ENCODE measurements around the gene OR10Z1.

OR10Z1 gene, protein sequence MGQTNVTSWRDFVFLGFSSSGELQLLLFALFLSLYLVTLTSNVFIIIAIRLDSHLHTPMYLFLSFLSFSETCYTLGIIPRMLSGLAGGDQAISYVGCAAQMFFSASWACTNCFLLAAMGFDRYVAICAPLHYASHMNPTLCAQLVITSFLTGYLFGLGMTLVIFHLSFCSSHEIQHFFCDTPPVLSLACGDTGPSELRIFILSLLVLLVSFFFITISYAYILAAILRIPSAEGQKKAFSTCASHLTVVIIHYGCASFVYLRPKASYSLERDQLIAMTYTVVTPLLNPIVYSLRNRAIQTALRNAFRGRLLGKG

GRCh38 chr1:158604968-158605367, at the start of gene OR10Z1:
Gene OR10Z1 (plus strand): TSS chr1:158605268. CDS start chr1:158606439, 1,171 bp downstream.
- no peak for DNase-seq (ENCODE audit: low read depth, low spot score)

- no peak for DNase-seq (ENCODE audit: low read depth, low spot score)
Measured at GRCh38 chr1:158559696-158560095, 45.4 kb upstream of the OR10Z1 start.

GRCh38 chr1:158563853-158564252, 41.2 kb upstream of the OR10Z1 start:
- no peak for DNase-seq (ENCODE audit: low read depth, low spot score)

DNA sequence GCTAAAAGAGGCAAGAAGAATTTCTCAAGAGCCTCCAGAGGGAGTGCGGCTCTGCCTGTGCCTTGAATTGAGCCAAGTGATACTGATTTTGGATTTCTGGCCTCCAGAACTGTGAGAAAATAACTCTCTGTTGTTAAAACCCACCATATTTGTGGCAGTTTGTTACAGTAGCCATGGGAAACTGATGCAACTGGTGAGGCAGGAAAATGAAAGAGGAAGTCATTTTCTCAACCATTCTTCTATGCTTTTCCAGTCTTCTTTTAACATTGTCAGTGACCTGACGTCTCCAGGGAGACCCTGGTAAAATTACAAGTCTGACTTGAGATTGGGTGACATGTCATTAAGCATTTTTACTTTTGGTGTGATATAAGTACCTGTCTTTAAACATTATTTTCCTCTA, 40.5 kb upstream of the OR10Z1 start:
- no peak for DNase-seq (ENCODE audit: low read depth, low spot score)

GRCh38 chr1:158570480-158570879, 34.6 kb upstream of the OR10Z1 start, which contains the start of gene OR6P1:
Gene OR6P1 (minus strand): TSS chr1:158570580. CDS start chr1:158563604, 6,976 bp downstream.
- DNase-seq (ENCODE audit: low read depth, low spot score) = no peak

DNA sequence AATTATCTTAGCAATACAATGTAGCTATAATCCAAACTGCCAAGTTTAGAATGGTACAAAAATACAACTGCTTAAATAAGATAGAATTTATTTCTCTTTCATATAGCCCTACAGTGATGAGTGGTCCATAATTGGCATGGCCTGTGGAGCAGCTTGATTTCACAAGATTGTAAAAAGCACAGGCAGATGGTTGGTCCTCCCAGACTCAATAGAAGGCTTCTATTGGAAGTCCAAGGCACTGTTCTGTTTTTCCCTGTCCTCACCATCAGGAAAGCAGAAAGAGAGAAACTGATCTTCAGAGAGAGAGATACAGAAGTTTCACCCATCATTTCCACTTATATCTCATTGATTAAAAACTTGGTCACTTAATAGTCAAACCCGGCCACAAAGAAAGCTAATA, 32.8 kb upstream of the OR10Z1 start:
- no peak for DNase-seq (ENCODE audit: low read depth, low spot score)

- no peak for DNase-seq (ENCODE audit: low read depth, low spot score)
Measured at GRCh38 chr1:158577561-158577960, 27.5 kb upstream of the OR10Z1 start.

DNA sequence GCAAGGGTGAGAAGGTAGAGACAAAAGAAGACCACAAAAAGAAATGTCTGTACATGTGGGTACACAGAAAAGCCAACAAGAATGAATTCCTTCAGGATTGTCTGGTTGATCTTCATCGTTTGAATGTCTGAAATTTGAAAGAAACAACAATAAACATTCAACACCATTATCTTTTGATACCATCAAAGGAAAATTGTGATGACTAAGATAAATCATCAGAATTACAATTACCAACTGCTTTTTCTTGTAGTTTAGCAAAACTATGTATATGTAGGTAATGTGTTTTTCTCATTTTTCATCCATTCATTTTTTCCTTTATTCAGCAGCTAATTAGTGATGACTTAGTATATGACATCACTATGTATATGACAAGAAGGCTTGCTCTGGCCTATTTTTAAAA, 25.3 kb upstream of the OR10Z1 start, which contains the start of gene OR10X1:
TSS of gene OR10X1 (minus strand) at position 167 of the 400 bp plus-strand sequence. CDS start at position 167, 0 bp downstream.
- DNase-seq (ENCODE audit: low read depth, low spot score) = no peak

DNA sequence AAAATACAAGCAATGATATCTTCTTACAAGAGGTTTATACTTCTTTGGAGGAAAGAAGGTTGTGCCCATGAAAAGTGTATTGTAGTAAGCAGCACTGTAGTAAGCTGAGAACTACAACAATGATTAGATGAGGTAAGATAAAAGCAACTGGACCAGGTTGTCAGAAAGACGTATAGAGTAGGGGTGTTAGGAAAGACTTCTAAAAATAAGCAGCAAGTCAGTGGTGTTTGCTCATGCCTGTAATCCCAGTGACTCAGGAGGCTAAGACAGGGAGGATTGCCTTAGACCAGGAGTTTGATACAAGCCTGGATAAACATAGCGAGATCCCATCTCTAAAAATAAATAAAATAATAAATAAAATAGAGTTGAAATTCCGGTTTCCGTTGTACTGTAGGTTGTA, 21.1 kb upstream of the OR10Z1 start:
- no peak for DNase-seq (ENCODE audit: low read depth, low spot score)

DNA sequence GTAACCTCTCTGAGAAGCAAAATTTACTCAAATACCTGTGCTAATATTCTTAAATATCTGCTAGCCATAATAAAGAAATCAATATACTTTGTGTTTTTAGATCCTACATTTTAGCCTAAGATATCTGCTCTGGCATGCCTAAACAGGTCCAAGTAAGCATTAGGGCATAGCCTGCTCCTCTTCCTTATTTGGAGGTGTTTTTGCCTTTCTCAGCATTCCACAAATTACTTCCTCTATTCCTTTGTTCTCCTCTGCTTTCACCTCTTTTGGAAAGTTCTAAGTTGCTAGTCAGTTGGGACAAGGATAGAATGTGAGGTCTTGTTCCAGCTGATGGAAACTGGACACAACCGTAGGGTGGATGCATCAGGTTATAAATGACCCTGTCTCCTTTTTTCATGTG, 18.1 kb upstream of the OR10Z1 start:
- DNase-seq (ENCODE audit: low read depth, low spot score) = no peak

GRCh38 chr1:158600735-158601134, 4.3 kb upstream of the OR10Z1 start:
- no peak for DNase-seq (ENCODE audit: low read depth, low spot score)

GRCh38 chr1:158607296-158607695, 2.2 kb downstream of the OR10Z1 start:
- peak; percentile 20 for DNase-seq (ENCODE audit: low read depth, low spot score)

DNA sequence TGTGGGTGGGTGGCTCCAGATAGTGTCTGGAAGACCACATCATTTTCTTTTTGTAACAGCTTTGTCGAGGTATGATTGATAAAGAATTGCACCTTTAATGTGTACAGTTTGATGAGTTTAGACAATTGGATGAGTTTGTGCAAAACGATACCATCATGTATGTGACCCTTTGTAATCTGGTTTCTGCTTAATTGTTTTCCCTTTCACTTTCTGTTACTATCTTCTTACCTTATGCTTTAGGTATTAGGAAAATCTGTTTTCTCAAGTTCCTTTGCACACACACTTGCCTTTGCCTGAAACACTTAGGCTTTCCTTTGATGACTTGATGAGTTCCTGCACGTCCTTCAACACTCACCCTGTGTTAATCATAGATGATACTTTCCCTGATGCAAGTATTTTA, 6.8 kb downstream of the OR10Z1 start:
- no peak for DNase-seq (ENCODE audit: low read depth, low spot score)

- DNase-seq (ENCODE audit: low read depth, low spot score) = no peak
Measured at GRCh38 chr1:158613764-158614163, 8.7 kb downstream of the OR10Z1 start.

GRCh38 chr1:158638146-158638545, 33.1 kb downstream of the OR10Z1 start:
- no peak for DNase-seq (ENCODE audit: low read depth, low spot score)

DNA sequence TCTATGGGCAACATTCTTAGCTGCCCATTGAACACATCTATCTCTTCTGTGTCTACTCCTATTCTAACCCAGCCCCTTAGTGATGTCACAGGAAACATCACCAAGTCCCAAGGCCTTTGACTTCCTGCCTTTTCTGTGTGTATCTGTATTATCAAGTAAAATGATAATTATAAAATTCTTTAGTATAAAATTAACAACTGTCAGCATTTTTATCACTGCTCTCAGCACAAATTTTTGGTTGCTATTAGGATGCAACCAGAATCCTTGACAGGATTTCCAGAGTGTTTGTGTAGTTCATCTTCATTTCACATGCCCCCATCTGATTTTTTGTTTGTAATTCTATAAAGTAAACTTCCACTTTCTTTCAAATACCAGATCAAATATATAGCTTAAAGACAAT, 33.8 kb downstream of the OR10Z1 start:
- DNase-seq (ENCODE audit: low read depth, low spot score) = no peak

GRCh38 chr1:158644449-158644848, 39.4 kb downstream of the OR10Z1 start:
- DNase-seq (ENCODE audit: low read depth, low spot score) = no peak

DNA sequence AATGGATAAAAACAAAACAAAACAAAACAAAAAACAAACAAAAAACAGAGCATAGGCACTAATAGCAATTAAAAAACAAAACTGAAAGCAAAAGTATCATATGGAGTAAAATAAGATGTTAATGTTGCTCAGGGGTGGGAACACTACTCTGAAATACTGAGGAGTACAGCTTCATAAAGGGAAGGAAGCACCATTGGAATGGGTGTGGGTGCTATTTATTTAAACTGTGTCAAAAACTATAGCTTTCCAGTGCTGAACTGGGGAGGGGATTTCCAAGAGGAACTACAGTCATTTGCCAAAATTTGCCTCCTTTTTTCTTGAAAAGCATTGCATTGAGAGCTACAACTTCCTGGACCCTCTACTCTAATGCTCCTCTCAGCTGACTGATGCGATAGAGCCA, 41.4 kb downstream of the OR10Z1 start:
- no peak for DNase-seq (ENCODE audit: low read depth, low spot score)

- DNase-seq (ENCODE audit: low read depth, low spot score) = no peak
Measured at GRCh38 chr1:158649052-158649451, 44.0 kb downstream of the OR10Z1 start.

- DNase-seq (ENCODE audit: low read depth, low spot score) = no peak
Measured at GRCh38 chr1:158652721-158653334, 47.8 kb downstream of the OR10Z1 start.

- no peak for DNase-seq (ENCODE audit: low read depth, low spot score)
Measured at GRCh38 chr1:158654086-158654485, 49.0 kb downstream of the OR10Z1 start.

DNA sequence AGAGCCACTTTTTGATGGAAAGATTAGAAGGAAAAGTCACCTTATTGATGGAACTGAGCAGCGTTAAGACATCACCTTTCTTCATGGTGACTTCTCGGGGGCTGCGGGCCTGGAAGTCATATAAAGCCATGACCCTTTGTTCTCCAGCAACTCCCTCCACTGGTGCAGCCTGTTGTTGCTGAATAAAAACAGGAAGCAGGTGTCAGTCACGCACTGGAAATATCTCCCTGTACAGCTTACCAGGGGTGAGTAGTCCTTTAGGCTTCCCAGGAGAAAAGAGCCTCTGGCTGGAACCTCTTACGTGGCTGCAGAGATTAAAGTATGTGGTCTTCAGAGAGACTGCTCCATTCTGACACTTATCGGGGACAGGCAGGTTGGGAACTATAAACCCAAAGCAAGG, 49.5 kb downstream of the OR10Z1 start:
- DNase-seq (ENCODE audit: low read depth, low spot score) = peak; percentile 1

Data from ELF-1 (cell line).